Mucosa of stomach (tissue), 1 donor: ENCODE data around the gene ZFYVE16.
A peak's percentile ranks its signal among the peaks of the same experiment; 100 is the strongest.
"Not testable (repeated sequence)": the region's sequence is repeated elsewhere in the genome, so short reads cannot be mapped to it uniquely, and the experiment has no call there.

Experiments used
- H3K27me3 ChIP-seq: one replicate; pipeline ENCODE4 v1.7.0; 2013; ENCODE audit warnings: mild to moderate bottlenecking, low read length; ENCODE audit not compliant: control insufficient read depth, insufficient read depth
- H3K36me3 ChIP-seq: one replicate; pipeline ENCODE4 v1.7.0; 2013; ENCODE audit warnings: low read length; ENCODE audit not compliant: control insufficient read depth, insufficient read depth
- H3K4me1 ChIP-seq: one replicate; pipeline ENCODE4 v1.7.0; 2013; ENCODE audit warnings: mild to moderate bottlenecking, low read length; ENCODE audit not compliant: control insufficient read depth, insufficient read depth
- H3K4me3 ChIP-seq: one replicate; pipeline ENCODE4 v1.7.0; 2013; ENCODE audit warnings: low read length
- H3K9ac ChIP-seq: one replicate; pipeline ENCODE4 v1.7.0; 2013; ENCODE audit warnings: mild to moderate bottlenecking, low read length, moderate library complexity
- H3K9me3 ChIP-seq: one replicate; pipeline ENCODE4 v1.7.0; 2013; ENCODE audit warnings: mild to moderate bottlenecking, low read length, moderate library complexity; ENCODE audit not compliant: control insufficient read depth
- donor health status: Pancreatic carcinoma.

The ZFYVE16 gene

DNA sequence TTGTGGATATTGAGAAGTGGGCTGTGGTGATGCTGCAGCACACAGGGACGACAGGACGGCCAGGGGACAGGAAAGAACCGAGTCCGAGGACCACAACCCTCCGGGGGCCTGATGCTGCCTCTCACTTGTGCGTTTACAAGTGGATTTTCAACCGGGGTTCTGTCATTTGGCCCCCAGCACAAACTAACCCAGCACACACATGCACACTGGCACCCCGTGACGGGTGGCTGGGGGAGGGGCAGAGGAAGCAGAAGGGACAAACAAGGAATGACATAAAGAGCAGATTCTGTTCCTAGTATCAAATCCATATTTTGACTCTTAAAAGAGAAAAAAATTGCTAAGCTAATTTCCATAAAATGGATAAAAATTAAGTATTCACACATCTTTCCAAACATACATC is 18.3 kb upstream of the ZFYVE16 start:
- H3K27me3 ChIP-seq = no peaks in the 10 kb centered on the region
- H3K4me3 ChIP-seq = no peak overlapping the region
- no peaks in the 10 kb centered on the region for H3K4me1 ChIP-seq
- no peak overlapping the region for H3K9ac ChIP-seq
- no peaks in the 10 kb centered on the region for H3K9me3 ChIP-seq
- H3K36me3 ChIP-seq = no peaks in the 10 kb centered on the region

DNA sequence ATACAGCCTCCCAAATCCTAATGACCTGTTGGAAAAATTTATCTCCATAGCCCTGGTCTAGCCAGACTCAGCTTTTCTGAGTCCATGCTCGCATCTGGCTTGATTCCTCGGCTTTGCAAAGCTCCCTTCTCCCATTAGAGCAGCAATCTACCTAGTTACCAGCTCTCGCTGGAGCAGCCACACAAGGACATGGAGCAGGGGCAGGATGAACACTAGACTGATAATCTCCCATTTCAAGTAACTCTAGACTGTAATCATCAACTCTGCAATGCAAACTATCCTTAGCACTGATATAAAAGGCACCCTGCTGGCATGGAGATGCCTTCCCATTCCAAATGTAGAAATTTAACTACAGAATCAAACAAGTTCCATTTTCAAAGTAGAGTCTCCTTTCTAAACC is 17.5 kb upstream of the ZFYVE16 start:
- not testable (repeated sequence) for H3K9me3 ChIP-seq, H3K9ac ChIP-seq, H3K4me1 ChIP-seq, H3K4me3 ChIP-seq, H3K27me3 ChIP-seq, H3K36me3 ChIP-seq

GRCh38 chr5:80391267-80391666 is 16.6 kb upstream of the ZFYVE16 start:
- H3K9me3 ChIP-seq, H3K4me3 ChIP-seq, H3K4me1 ChIP-seq, H3K9ac ChIP-seq, H3K36me3 ChIP-seq, H3K27me3 ChIP-seq: not testable (repeated sequence)

DNA sequence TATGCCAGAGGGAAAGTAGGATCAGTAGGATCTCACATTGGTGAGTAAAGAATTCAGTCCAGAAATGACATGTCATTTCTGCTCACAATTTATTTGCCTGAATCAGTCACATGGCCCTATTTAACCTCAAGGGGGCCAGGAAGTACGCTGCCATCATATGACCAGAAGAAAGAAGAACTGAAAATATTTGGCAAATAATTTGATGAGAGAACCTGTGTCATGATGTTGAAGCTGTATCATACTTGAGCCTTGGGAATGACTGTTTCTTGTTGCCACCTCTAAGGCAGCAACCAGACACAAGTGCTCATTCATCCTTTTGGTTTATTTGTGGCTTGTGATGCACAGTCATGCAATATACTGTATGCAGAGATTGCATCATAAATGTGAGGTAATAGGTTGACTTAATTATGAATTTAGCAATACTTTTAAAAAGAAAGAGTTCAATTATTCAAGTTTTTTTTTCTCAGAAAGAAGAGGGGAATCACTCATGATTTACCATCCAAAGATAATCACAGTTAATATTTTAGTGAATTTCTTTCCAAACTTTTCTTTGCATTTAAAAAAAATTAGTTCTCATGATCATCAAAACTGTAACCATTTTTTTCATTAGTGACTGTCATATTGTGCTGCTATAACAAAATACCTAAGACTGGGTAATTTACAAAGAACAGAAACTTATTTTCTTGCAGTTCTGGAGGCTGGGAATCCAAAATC is 8.2 kb upstream of the ZFYVE16 start:
- no peak overlapping the region for H3K9ac ChIP-seq
- H3K4me1 ChIP-seq = no peaks in the 10 kb centered on the region
- H3K36me3 ChIP-seq = no peaks in the 10 kb centered on the region
- no peak overlapping the region for H3K4me3 ChIP-seq
- H3K9me3 ChIP-seq = no peaks in the 10 kb centered on the region
- H3K27me3 ChIP-seq = no peaks in the 10 kb centered on the region

GRCh38 chr5:80400368-80400767 is 7.5 kb upstream of the ZFYVE16 start:
- not testable (repeated sequence) for H3K36me3 ChIP-seq, H3K9me3 ChIP-seq, H3K9ac ChIP-seq, H3K4me3 ChIP-seq, H3K27me3 ChIP-seq, H3K4me1 ChIP-seq

GRCh38 chr5:80403782-80404181 is 4.1 kb upstream of the ZFYVE16 start:
- no peak overlapping the region for H3K4me3 ChIP-seq
- peaks cover 7% of the 10 kb centered on the region for H3K4me1 ChIP-seq
- H3K36me3 ChIP-seq = no peaks in the 10 kb centered on the region
- no peak overlapping the region for H3K9ac ChIP-seq
- no peaks in the 10 kb centered on the region for H3K27me3 ChIP-seq
- no peaks in the 10 kb centered on the region for H3K9me3 ChIP-seq

- Histone ChIP-seq H3K4me3 (peak overlapping the region; percentile 82), H3K9me3 (no peaks in the 10 kb centered on the region), H3K27me3 (no peaks in the 10 kb centered on the region), H3K4me1 (peaks cover 8% of the 10 kb centered on the region), H3K36me3 (no peaks in the 10 kb centered on the region), H3K9ac (peak overlapping the region; percentile 97)
Measured at GRCh38 chr5:80406980-80407734, 707 bp upstream of the ZFYVE16 start.

DNA sequence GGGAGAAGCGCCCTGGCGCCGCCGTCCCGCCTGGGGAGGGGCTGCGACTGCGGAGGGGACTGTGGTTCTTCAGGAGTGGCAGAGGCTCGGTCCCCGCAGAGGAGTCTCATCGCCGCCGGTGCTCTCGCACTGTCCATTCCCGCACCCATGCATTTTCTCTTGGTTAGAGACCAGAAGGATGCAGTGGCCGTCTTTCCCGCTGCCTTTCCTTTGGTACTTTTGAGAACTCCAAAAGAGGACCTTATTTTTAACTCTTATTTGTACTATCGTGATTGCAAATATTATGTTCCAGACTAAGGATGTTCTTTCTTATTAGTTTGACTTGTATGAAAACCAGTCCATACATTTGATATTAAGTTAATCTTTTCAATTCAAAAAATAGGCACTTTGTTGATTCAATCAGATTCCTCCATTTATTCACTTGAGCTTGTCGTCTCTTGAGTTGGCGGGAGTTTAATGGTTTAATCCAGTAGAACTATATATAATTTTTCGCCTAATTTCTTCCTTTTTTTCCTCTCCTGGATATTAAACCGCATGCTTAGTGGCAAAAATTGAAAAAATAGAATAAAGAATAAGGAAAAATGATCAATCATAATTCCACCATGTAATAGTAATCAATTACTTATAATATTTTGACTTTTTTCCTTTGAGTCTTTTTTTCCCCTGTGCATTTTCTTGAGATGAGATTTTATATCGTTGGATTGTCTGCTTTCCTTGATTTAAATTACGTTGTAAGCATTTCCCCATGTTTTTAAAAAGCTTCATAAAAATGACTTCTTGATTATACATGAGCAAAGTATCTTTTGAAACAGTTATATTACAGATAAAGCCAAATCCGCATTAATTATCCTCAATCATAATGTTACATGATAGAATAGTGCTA is 861 bp downstream of the ZFYVE16 start:
- peak overlapping the region; percentile 82 for H3K4me3 ChIP-seq
- H3K36me3 ChIP-seq = no peaks in the 10 kb centered on the region
- H3K9ac ChIP-seq = peak overlapping the region; percentile 97
- no peaks in the 10 kb centered on the region for H3K27me3 ChIP-seq
- H3K9me3 ChIP-seq = no peaks in the 10 kb centered on the region
- H3K4me1 ChIP-seq = peaks cover 8% of the 10 kb centered on the region

DNA sequence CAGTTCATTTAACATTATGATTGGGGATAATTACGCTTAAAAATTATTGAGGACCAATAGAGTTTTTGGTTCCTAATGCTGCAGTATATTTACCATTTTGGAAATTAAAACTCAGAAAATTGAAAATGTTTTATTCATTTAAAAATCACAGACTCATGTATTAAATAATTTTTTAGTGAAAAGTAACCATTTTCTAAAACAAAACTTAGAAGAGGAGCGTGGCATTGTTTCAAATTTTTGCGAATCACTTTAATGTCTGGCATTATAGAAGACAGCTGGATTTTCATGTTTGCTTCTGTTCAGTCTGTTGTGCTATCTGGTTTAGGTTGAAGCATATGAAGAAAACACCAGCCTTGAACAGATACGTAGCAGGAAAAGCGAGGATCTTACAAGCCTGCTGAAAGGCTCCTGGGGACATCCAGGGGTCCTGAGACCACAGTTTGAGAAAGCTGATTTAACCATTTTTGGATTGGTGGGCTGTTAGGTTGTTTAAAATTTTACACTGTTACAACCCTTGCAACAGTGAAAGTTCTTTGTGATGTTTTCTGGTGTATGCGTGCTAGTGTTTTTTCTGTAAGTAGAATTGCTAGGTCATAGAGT is 1.6 kb downstream of the ZFYVE16 start:
- Histone ChIP-seq H3K9ac (no peak overlapping the region), H3K4me3 (no peak overlapping the region), H3K4me1 (peaks cover 8% of the 10 kb centered on the region), H3K27me3 (no peaks in the 10 kb centered on the region), H3K36me3 (no peaks in the 10 kb centered on the region), H3K9me3 (no peaks in the 10 kb centered on the region)

DNA sequence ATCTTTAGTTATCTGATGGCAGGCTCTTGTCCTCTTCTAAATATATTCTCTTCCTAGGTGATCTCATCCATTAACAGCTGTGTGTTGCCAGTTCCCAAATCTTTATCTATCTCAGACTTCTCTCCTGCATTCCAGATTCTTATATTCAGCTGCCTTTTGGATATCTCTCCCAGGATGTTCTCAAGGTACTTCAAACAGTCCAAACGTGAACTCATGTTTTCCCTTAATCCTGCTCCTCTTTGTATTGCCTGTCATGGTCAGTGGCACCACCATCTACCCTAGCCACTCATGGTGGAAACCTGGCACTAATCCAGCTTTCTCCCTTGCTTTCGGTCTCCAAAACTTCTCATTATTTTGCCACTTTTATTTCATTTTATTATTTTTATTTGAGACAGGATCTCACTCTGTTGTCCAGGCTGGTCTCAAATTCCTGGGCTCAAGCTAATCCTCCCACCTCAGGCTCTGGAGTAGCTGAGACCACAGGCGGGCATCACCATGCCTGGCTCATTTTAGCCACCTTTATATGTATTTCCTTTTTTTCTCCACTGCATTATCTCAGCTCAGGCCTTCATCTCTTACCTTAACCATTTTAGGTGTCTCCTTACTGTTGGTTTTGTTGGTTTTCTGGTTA is 3.8 kb downstream of the ZFYVE16 start:
- Histone ChIP-seq H3K27me3 (no peaks in the 10 kb centered on the region), H3K9ac (no peak overlapping the region), H3K9me3 (no peaks in the 10 kb centered on the region), H3K4me1 (peaks cover 8% of the 10 kb centered on the region), H3K4me3 (no peak overlapping the region), H3K36me3 (no peaks in the 10 kb centered on the region)

GRCh38 chr5:80414113-80414512 is 6.2 kb downstream of the ZFYVE16 start:
- Histone ChIP-seq H3K9ac (no peak overlapping the region), H3K4me1 (no peaks in the 10 kb centered on the region), H3K36me3 (no peaks in the 10 kb centered on the region), H3K27me3 (no peaks in the 10 kb centered on the region), H3K4me3 (no peak overlapping the region), H3K9me3 (no peaks in the 10 kb centered on the region)
